ENCODE measurements around the gene TMEM11.
A peak's percentile ranks its signal among the peaks of the same experiment; 100 is the strongest.
"Not testable (repeated sequence)": the region's sequence is repeated elsewhere in the genome, so short reads cannot be mapped to it uniquely, and the experiment has no call there.

The TMEM11 gene

GRCh38 chr17:21210411-21211076 is 3.4 kb downstream of the TMEM11 start:
- DNase-seq = peak; percentile 27 to 51

GRCh38 chr17:21209511-21210175 is 4.3 kb downstream of the TMEM11 start:
- DNase-seq = no peak

GRCh38 chr17:21208352-21208751 is 5.6 kb downstream of the TMEM11 start:
- no peak for DNase-seq

- no peak for DNase-seq
Measured at GRCh38 chr17:21204935-21205334, 9.0 kb downstream of the TMEM11 start.

GRCh38 chr17:21202512-21202911 is 11.4 kb downstream of the TMEM11 start:
- DNase-seq = no peak

- DNase-seq = no peak
Measured at GRCh38 chr17:21201874-21202273, 12.1 kb downstream of the TMEM11 start.

GRCh38 chr17:21201298-21201595 is 12.7 kb downstream of the TMEM11 start:
- no peak for DNase-seq

GRCh38 chr17:21200590-21201297 is 13.2 kb downstream of the TMEM11 start:
- DNase-seq = no peak

- no peak for DNase-seq
Measured at GRCh38 chr17:21199856-21200255, 14.1 kb downstream of the TMEM11 start.

GRCh38 chr17:21199311-21199710 is 14.7 kb downstream of the TMEM11 start:
- no peak for DNase-seq

- DNase-seq = no peak
Measured at GRCh38 chr17:21198411-21198810, 15.6 kb downstream of the TMEM11 start.

GRCh38 chr17:21196126-21196525 is 17.8 kb downstream of the TMEM11 start:
- no peak for DNase-seq

- no peak for DNase-seq
Measured at GRCh38 chr17:21194703-21195102, 19.3 kb downstream of the TMEM11 start.

- no peak for DNase-seq
Measured at GRCh38 chr17:21194226-21194625, 19.7 kb downstream of the TMEM11 start.

- DNase-seq = no peak
Measured at GRCh38 chr17:21193031-21193430, 20.9 kb downstream of the TMEM11 start.

- not testable (repeated sequence) for DNase-seq
Measured at GRCh38 chr17:21192414-21192813, 21.5 kb downstream of the TMEM11 start.

GRCh38 chr17:21191698-21192097 is 22.3 kb downstream of the TMEM11 start:
- DNase-seq = no peak

- no peak for DNase-seq
Measured at GRCh38 chr17:21190078-21190477, 23.9 kb downstream of the TMEM11 start.

GRCh38 chr17:21189361-21189760 is 24.6 kb downstream of the TMEM11 start:
- DNase-seq = no peak

- DNase-seq = peak; percentile 69 to 73
Measured at GRCh38 chr17:21186399-21187187, 27.4 kb downstream of the TMEM11 start.

GRCh38 chr17:21185061-21185460 is 28.9 kb downstream of the TMEM11 start:
- DNase-seq = no peak

GRCh38 chr17:21184570-21184969 is 29.4 kb downstream of the TMEM11 start:
- DNase-seq = no peak

- no peak for DNase-seq
Measured at GRCh38 chr17:21183468-21183867, 30.5 kb downstream of the TMEM11 start.
